Mesodermal cell (in vitro differentiated cells): ENCODE data around the gene MAP1S.

Experiments
- H3K27ac ChIP-seq: 2 replicates; pipeline ENCODE4 v1.7.0; 2013; ENCODE audit warnings: mild to moderate bottlenecking, low read depth, low read length, moderate library complexity; ENCODE audit not compliant: severe bottlenecking
- H3K36me3 ChIP-seq: 2 replicates; pipeline ENCODE4 v1.7.1; 2013; ENCODE audit warnings: mild to moderate bottlenecking, low read length, moderate library complexity; ENCODE audit not compliant: control insufficient read depth, insufficient read depth
- H3K4me1 ChIP-seq: one replicate; pipeline ENCODE4 v1.7.1; 2013; ENCODE audit warnings: mild to moderate bottlenecking, low read length; ENCODE audit not compliant: insufficient read depth, control insufficient read depth, poor library complexity, severe bottlenecking
- H3K4me3 ChIP-seq: 2 replicates; pipeline ENCODE4 v1.7.0; 2013; ENCODE audit warnings: low read length, control low read depth, mild to moderate bottlenecking; ENCODE audit not compliant: insufficient read depth, poor library complexity, severe bottlenecking; ENCODE audit errors: extremely low read depth
- H3K9me3 ChIP-seq: 2 replicates; pipeline ENCODE4 v1.7.1; 2013; ENCODE audit warnings: mild to moderate bottlenecking, low read length, moderate library complexity; ENCODE audit not compliant: control insufficient read depth
- WGBS, 2 experiments: methylation state at CpG; one replicate each; pipeline ENCODE4 v1.1.5; 2013; ENCODE audit warnings: missing lambda C conversion rate in 2 of 2; ENCODE audit not compliant: insufficient coverage in 2 of 2; 5-methylcytosine and 5-hydroxymethylcytosine counted together

Gene MAP1S

GRCh38 chr19:17739121-17739875 is 20.0 kb downstream of the MAP1S start:
- WGBS, 2 experiments: 82 to 85% methylated on average over 16 to 17 of the region's 18 CpGs
- Histone ChIP-seq H3K36me3 (peaks cover 35% of the 10 kb centered on the region), H3K4me3 (no peak overlapping the region), H3K4me1 (no peaks in the 10 kb centered on the region), H3K27ac (no peak overlapping the region), H3K9me3 (no peaks in the 10 kb centered on the region)

GRCh38 chr19:17741456-17741855 is 22.2 kb downstream of the MAP1S start:
- H3K36me3 ChIP-seq: peaks cover 14% of the 10 kb centered on the region
- no peaks in the 10 kb centered on the region for H3K4me1 ChIP-seq
- no peak overlapping the region for H3K4me3 ChIP-seq
- 81 to 89% methylated on average over 2 of the region's 2 CpGs for WGBS, 2 experiments
- no peaks in the 10 kb centered on the region for H3K9me3 ChIP-seq
- H3K27ac ChIP-seq: no peak overlapping the region

- Histone ChIP-seq H3K4me1 (peaks cover 2% of the 10 kb centered on the region), H3K9me3 (no peaks in the 10 kb centered on the region), H3K27ac (no peak overlapping the region), H3K36me3 (no peaks in the 10 kb centered on the region), H3K4me3 (no peak overlapping the region)
- 87 to 91% methylated on average over 4 to 6 of the region's 6 CpGs for WGBS, 2 experiments
Measured at GRCh38 chr19:17743874-17744580, 24.7 kb downstream of the MAP1S start.

- Histone ChIP-seq H3K4me3 (peak overlapping the region; percentile 47), H3K36me3 (no peaks in the 10 kb centered on the region), H3K9me3 (no peaks in the 10 kb centered on the region), H3K4me1 (peaks cover 2% of the 10 kb centered on the region), H3K27ac (no peak overlapping the region)
- 9% methylated on average over 53 to 61 of the region's 75 CpGs for WGBS, 2 experiments
Measured at GRCh38 chr19:17747205-17748098, 28.2 kb downstream of the MAP1S start.

DNA sequence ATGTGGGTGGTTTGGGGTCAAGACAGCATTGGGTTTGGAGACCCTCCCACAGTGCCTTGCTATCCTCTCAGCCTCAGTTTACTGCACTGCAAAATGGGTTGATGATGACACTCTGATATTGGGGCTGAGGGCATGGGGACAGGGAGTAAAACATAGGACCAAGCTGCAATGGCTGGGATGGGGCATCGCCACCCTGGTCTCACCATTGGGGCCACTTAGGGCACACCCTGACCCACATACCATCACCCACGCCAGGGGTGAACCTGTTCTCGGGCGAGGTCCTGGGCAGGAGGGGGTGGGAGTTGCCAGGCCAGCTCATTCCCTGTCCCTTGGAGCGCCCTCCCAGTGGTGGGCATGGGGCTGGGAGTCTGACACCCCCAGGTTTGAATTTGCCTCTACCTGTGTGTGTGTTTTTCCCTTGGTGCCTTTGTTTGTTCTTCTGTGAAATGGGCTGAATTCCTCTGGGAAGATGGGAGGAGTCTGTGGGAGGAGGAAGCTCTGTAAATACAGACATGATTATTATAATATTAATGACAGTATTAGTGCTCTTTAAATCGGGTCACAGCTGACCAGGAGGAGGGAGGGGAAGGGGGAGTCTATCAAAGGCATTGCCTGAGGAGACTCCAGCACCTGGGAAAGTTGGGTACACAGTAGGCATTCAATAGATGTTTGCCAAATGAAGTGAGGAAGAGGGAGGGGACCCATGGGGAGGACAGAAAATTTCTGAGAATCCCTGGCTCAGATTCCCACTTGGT is 29.8 kb downstream of the MAP1S start:
- no peaks in the 10 kb centered on the region for H3K36me3 ChIP-seq
- H3K4me3 ChIP-seq: no peak overlapping the region
- 69 to 100% methylated on average over 2 to 4 of the region's 6 CpGs for WGBS, 2 experiments
- H3K4me1 ChIP-seq: peaks cover 2% of the 10 kb centered on the region
- H3K27ac ChIP-seq: no peak overlapping the region
- no peaks in the 10 kb centered on the region for H3K9me3 ChIP-seq

GRCh38 chr19:17749912-17750317 is 30.6 kb downstream of the MAP1S start:
- Histone ChIP-seq H3K27ac (no peak overlapping the region), H3K4me1 (peaks cover 2% of the 10 kb centered on the region), H3K9me3 (no peaks in the 10 kb centered on the region), H3K36me3 (no peaks in the 10 kb centered on the region), H3K4me3 (no peak overlapping the region)
- 71 to 73% methylated on average over 8 of the region's 8 CpGs for WGBS, 2 experiments

- H3K4me3 ChIP-seq: no peak within 1 kb of the TSS
- no peak within 1 kb of the TSS for H3K27ac ChIP-seq
- peaks cover 10% of the 10 kb centered on the region for H3K4me1 ChIP-seq
- no peaks in the 10 kb centered on the region for H3K36me3 ChIP-seq
- WGBS, 2 experiments: 86% methylated on average over 16 to 23 of the region's 28 CpGs
- no peaks in the 10 kb centered on the region for H3K9me3 ChIP-seq
Measured at GRCh38 chr19:17751103-17751911, 32.0 kb downstream of the MAP1S start, which contains the start of gene FCHO1. TSS of gene FCHO1 (plus strand) at chr19:17751477. CDS start at chr19:17755165, 3,688 bp downstream.

GRCh38 chr19:17751912-17752273 is 32.6 kb downstream of the MAP1S start:
- Histone ChIP-seq H3K36me3 (no peaks in the 10 kb centered on the region), H3K27ac (no peak overlapping the region), H3K4me3 (no peak overlapping the region), H3K9me3 (no peaks in the 10 kb centered on the region), H3K4me1 (peaks cover 10% of the 10 kb centered on the region)
- WGBS, 2 experiments: 77 to 96% methylated on average over 2 of the region's 2 CpGs

DNA sequence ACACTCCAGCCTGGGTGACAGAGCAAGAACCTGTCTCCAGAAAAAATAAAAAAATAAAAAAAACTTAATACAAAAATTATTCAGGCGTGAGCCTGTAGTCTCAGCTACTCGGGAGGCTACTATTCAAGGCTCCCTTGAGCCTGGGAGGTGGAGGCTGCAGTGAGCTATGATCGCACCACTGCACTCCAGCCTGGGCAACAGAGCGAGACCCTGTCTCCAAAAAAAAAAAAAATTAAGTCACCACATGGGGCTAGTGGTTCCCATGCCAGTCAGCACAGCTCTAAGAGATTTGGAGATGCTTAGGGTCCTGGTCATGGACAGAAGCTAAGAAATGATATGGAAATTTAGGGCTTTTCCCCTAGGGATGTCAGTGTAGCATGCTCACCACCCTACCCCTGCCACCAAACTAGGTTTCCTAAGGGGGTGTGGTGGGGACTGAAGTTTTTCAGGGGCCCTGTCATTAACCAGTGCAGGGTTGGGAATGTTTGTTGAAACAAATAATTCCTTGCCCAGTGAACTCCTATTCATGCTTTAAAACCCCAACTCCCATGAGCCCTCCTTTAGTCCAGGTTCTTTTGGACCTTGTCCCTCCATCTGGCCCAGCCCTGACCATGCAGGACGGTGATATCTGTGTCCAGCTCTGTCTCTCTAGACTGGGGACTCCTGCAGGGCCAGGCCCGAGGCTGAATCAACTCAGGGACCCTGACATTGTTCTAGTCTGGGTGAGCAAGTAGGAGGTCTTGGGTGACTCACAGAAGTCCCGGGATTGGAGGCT is 33.8 kb downstream of the MAP1S start:
- peaks cover 8% of the 10 kb centered on the region for H3K4me1 ChIP-seq
- H3K27ac ChIP-seq: no peak overlapping the region
- no peak overlapping the region for H3K4me3 ChIP-seq
- H3K36me3 ChIP-seq: no peaks in the 10 kb centered on the region
- 63 to 84% methylated on average over 3 to 5 of the region's 7 CpGs for WGBS, 2 experiments
- H3K9me3 ChIP-seq: no peaks in the 10 kb centered on the region
